ENCODE data around the gene OPRD1.

The OPRD1 gene

DNA sequence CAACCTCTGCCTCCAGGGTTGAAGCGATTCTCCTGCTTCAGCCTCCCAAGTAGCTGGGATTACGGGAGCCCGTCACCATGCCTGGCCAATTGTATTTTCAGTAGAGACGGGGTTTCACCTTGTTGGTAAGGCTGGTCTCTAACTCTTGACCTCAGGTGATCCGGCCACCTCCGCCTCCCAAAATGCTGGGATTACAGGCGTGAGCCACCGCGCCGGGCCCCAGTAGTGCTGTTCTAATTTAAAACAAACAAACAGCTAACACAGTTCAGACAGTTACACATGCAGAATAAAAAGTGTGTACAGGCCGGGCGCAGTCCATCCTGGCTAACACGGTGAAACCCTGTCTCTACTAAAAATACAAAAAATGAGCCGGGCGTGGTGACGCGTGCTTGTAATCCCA is 35.6 kb upstream of the OPRD1 start:
- in situ Hi-C loops (cut with MboI; ENCODE audit: low sequenced_read_pairs, unreplicated experiment), result no loop called here
- no peak for DNase-seq (ENCODE audit: low spot score)

DNA sequence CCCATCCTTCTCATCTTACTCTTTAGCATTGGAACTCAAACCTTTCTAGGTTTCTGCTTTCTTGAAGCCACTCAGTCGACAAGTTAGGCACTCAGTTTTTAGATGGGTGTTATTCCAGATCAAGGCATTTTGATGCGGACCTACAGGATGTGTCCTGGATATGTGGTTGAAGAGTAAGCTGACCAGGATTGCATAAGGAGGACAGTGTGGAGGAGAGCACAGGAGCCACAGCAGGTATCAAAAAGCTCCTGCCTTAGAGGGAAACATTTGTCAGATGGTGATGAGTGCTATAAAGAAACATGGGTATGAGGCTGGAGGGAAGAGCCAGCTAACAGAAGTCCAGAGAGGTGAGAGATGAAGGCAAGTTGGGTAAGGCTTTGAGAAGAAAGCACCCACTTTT is 33.9 kb upstream of the OPRD1 start:
- no peak for TF ChIP-seq CTCF (IDR thresholded peaks at IDR 0.05; ENCODE audit: borderline replicate concordance, control extremely low read depth, extremely low read depth, insufficient read depth, missing control alignments)

More for the DNA sequence above, 35.6 kb upstream of the OPRD1 start:
- TF ChIP-seq CTCF (IDR thresholded peaks at IDR 0.05; ENCODE audit: borderline replicate concordance, control extremely low read depth, extremely low read depth, insufficient read depth, missing control alignments), result no peak

DNA sequence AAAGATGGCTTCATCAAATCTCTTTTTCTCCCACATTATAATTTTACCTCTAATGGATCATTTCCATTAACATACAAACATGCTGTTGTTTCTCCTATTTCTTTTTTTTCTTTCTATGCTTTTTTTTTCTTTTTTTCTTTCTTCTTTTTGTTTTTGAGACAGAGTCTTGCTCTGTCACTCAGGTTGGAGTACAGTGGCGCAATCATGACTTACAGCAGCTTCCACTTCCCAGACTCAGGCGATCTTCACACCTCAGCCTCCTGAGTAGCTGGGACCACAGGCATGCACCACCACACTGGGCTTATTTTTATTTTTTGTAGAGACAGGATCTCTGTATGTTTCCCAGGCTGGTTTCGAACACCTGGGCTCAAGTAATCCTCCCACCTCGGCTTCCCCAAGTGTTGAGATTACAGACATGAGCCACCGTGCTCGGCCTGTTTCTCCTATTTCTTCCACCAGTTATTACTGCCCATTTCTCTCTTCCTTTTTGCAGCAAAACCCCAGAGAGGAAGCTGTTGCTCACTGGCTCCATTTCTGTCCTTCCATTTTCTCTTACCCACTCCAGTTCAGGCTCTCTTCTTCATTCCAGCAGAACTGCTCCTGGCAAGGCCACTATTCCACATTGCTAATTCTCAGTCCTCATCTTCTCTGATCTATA is 32.1 kb upstream of the OPRD1 start:
- no peak for TF ChIP-seq CTCF (IDR thresholded peaks at IDR 0.05; ENCODE audit: borderline replicate concordance, control extremely low read depth, extremely low read depth, insufficient read depth, missing control alignments)
- in situ Hi-C loops (cut with MboI; ENCODE audit: low sequenced_read_pairs, unreplicated experiment), result loop anchor here (10.0 kb wide), 2 partner anchors 255 to 415 kb away; no protein-coding TSS in a partner anchor
- DNase-seq (ENCODE audit: low spot score), result no peak

More for the DNA sequence above, 33.9 kb upstream of the OPRD1 start:
- no peak for DNase-seq (ENCODE audit: low spot score)
- in situ Hi-C loops (cut with MboI; ENCODE audit: low sequenced_read_pairs, unreplicated experiment), result no loop called here

DNA sequence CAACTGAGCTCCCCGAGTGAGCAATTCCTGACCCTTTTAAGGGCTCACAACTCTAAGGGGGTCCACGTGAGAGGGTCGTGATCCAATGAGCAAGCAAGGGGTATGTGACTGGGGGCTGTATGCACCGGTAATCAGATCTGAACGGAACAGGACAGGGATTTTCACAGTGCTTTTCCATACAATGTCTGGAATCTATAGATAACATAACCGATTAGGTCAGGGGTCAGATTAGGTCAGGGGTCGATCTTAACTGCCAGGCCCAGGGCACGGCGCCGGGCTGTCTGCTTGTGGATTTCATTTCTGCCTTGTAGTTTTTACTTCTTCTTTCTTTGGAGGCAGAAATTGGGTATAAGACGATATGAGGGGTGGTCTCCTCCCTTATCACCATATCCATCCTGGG is 30.7 kb upstream of the OPRD1 start:
- in situ Hi-C loops (cut with MboI; ENCODE audit: low sequenced_read_pairs, unreplicated experiment), result loop anchor here (10.0 kb wide), 2 partner anchors 253 to 413 kb away; no protein-coding TSS in a partner anchor
- no peak for DNase-seq (ENCODE audit: low spot score)
- TF ChIP-seq CTCF (IDR thresholded peaks at IDR 0.05; ENCODE audit: borderline replicate concordance, control extremely low read depth, extremely low read depth, insufficient read depth, missing control alignments), result no peak

- DNase-seq (ENCODE audit: low spot score), result no peak
- TF ChIP-seq CTCF (IDR thresholded peaks at IDR 0.05; ENCODE audit: borderline replicate concordance, control extremely low read depth, extremely low read depth, insufficient read depth, missing control alignments), result no peak
- in situ Hi-C loops (cut with MboI; ENCODE audit: low sequenced_read_pairs, unreplicated experiment), result loop anchor here (10.0 kb wide), 2 partner anchors 253 to 413 kb away; no protein-coding TSS in a partner anchor
Observed at GRCh38 chr1:28782011-28782410, 30.0 kb upstream of the OPRD1 start.

- in situ Hi-C loops (cut with MboI; ENCODE audit: low sequenced_read_pairs, unreplicated experiment), result loop anchor here (10.0 kb wide), 2 partner anchors 251 to 411 kb away; no protein-coding TSS in a partner anchor
- no peak for DNase-seq (ENCODE audit: low spot score)
- no peak for TF ChIP-seq CTCF (IDR thresholded peaks at IDR 0.05; ENCODE audit: borderline replicate concordance, control extremely low read depth, extremely low read depth, insufficient read depth, missing control alignments)
Observed at GRCh38 chr1:28783363-28783762, 28.6 kb upstream of the OPRD1 start.
